Measurements from ENCODE around the gene DCAF10.
"Not testable (repeated sequence)": the region's sequence is repeated elsewhere in the genome, so short reads cannot be mapped to it uniquely, and the experiment has no call there.

Gene DCAF10

DNA sequence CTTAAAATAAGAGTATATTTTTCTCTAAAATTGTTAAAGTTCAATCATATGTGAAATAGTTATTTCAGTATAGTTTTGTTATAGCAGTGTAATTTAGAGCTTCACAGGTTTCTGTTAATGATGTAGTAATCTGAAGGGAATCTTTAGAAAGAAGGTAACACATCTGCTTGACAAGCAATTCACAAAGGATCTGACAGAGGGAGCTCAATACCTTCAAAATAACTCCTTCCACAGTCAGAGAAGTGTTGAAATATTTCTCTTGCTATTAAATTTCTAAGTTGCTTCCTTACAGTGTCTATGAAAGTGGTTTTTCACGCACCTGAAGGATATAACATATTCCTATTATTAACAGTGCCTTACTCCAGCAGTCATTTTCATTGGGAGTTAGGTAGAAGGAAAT is 58.4 kb downstream of the DCAF10 start:
- Histone ChIP-seq H3K27ac (ENCODE audit: low read length) (no peak overlapping the region), H3K9me3 (ENCODE audit: control insufficient read depth in 2 of 2, low read length in 2 of 2) (no peaks in the 10 kb centered on the region), H3K27me3 (ENCODE audit: control insufficient read depth in 1 of 2, insufficient read depth in 2 of 2, low read length in 2 of 2) (no peaks in the 10 kb centered on the region), H3K4me1 (ENCODE audit: control insufficient read depth, insufficient read depth, low read length) (no peaks in the 10 kb centered on the region), H3K9ac (ENCODE audit: low read length in 2 of 2) (no peak overlapping the region), H3K4me3 (ENCODE audit: low read length in 2 of 2) (no peak overlapping the region), H3K36me3 (ENCODE audit: control insufficient read depth in 2 of 2, insufficient read depth in 2 of 2, low read length in 2 of 2) (peaks cover 23 to 30% of the 10 kb centered on the region in 2 donors)

DNA sequence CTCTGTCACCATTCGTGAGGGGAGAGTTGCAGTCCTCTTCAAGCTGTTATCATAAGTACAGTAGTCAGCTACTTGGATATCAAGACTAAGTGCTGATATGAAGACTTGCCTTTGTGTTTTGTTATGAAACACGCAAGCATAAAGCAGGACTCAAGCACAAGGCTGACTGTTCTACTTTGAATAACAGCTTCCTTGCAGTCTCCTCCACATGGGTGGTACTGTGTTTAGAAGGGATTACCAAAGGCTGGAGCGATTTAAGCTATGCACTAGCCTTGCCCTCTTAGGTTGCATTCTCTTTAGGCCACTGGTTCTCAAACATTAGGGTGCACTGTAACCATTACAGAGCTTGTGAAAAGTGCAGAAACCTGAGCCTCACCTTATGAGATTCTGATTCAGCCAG is 61.9 kb downstream of the DCAF10 start:
- H3K4me1 ChIP-seq (ENCODE audit: control insufficient read depth, insufficient read depth, low read length) = no peaks in the 10 kb centered on the region
- no peaks in the 10 kb centered on the region for H3K27me3 ChIP-seq (ENCODE audit: control insufficient read depth in 1 of 2, insufficient read depth in 2 of 2, low read length in 2 of 2)
- H3K9ac ChIP-seq (ENCODE audit: low read length in 2 of 2) = no peak overlapping the region
- peaks cover 20 to 27% of the 10 kb centered on the region in 2 donors for H3K36me3 ChIP-seq (ENCODE audit: control insufficient read depth in 2 of 2, insufficient read depth in 2 of 2, low read length in 2 of 2)
- H3K27ac ChIP-seq (ENCODE audit: low read length) = no peak overlapping the region
- no peak overlapping the region for H3K4me3 ChIP-seq (ENCODE audit: low read length in 2 of 2)
- no peaks in the 10 kb centered on the region for H3K9me3 ChIP-seq (ENCODE audit: control insufficient read depth in 2 of 2, low read length in 2 of 2)

DNA sequence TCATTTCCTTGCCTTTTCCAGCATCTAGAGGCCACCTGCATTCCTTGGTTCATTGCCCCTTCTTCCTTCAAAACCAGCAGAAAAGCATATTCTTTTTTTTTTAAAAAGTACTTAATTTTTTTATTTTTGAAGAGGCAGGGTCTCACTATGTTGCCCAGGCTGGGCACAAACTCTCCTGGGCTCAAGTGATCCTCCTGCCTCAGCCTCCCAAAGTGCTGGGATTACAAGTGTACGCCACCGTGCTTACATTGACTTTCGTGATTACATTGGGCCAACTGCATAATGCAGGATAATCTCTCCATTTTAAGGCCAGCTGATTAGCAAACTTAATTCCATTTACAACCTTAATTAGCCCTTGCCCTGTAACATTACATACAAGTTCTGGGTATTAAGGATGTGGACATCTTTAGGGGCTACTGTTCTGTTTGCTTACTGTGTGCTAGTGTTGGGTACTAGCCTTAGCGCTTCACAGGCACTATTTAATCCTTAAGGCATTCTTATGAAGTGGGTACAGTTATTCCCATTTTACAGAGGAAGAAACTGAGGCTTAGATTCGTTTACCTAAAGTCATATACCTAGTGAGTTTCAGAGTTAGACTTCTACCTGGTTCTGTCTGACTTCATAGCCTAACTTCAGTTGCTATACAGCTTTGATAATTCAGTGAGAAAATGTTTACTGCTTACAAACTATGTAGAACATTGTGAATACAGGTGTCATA is 69.6 kb downstream of the DCAF10 start:
- H3K9me3 ChIP-seq (ENCODE audit: control insufficient read depth in 2 of 2, low read length in 2 of 2) = no peaks in the 10 kb centered on the region
- no peak overlapping the region for H3K27ac ChIP-seq (ENCODE audit: low read length)
- no peaks in the 10 kb centered on the region for H3K36me3 ChIP-seq (ENCODE audit: control insufficient read depth in 2 of 2, insufficient read depth in 2 of 2, low read length in 2 of 2)
- H3K9ac ChIP-seq (ENCODE audit: low read length in 2 of 2) = no peak overlapping the region
- H3K27me3 ChIP-seq (ENCODE audit: control insufficient read depth in 1 of 2, insufficient read depth in 2 of 2, low read length in 2 of 2) = no peaks in the 10 kb centered on the region
- H3K4me3 ChIP-seq (ENCODE audit: low read length in 2 of 2) = no peak overlapping the region
- no peaks in the 10 kb centered on the region for H3K4me1 ChIP-seq (ENCODE audit: control insufficient read depth, insufficient read depth, low read length)

DNA sequence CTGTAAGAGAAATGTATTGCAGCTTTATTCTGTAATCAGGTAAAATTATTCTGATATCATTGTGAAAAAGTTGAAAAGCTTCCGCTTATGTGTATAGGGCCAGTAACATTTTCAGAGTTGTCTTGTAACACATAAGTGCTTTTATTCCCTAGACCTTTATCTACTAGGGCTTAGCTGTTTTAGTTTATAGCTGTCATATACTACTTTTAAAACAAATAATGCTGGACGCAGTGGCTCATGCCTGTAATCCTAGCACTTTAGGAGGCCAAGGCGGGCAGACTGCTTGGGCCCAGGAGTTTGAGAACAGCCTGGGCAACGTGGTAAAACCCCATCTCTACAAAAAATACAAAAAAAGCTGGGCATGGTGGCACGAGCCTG is 70.2 kb downstream of the DCAF10 start:
- Histone ChIP-seq H3K9ac (ENCODE audit: low read length in 2 of 2) (no peak overlapping the region), H3K36me3 (ENCODE audit: control insufficient read depth in 2 of 2, insufficient read depth in 2 of 2, low read length in 2 of 2) (no peaks in the 10 kb centered on the region)

DNA sequence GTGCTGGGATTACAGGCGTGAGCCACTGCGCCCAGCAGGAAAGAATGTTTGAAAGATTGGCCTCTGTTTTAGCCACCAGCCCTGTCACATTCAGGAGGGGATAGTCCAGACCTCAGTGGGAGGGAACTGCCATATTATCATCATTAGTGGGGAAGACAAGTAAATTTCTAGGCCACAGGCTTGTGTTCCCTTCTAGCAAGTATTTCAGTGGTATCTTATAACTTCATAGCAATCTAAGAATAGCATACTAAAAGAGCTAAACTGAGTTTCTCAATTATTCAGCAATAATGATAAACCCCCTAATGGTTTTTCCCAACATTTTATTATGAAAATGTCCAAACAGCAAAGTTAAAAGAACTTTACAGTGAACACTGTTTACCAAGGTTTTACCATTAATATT is 73.4 kb downstream of the DCAF10 start:
- H3K27me3 ChIP-seq (ENCODE audit: control insufficient read depth in 1 of 2, insufficient read depth in 2 of 2, low read length in 2 of 2) = no peaks in the 10 kb centered on the region
- peaks cover 3 to 6% of the 10 kb centered on the region in 2 donors for H3K36me3 ChIP-seq (ENCODE audit: control insufficient read depth in 2 of 2, insufficient read depth in 2 of 2, low read length in 2 of 2)
- H3K4me1 ChIP-seq (ENCODE audit: control insufficient read depth, insufficient read depth, low read length) = no peaks in the 10 kb centered on the region
- H3K27ac ChIP-seq (ENCODE audit: low read length) = no peak overlapping the region
- H3K9me3 ChIP-seq (ENCODE audit: control insufficient read depth in 2 of 2, low read length in 2 of 2) = no peaks in the 10 kb centered on the region
- H3K9ac ChIP-seq (ENCODE audit: low read length in 2 of 2) = no peak overlapping the region
- no peak overlapping the region for H3K4me3 ChIP-seq (ENCODE audit: low read length in 2 of 2)

More for the DNA sequence above, 70.2 kb downstream of the DCAF10 start:
- no peaks in the 10 kb centered on the region for H3K4me1 ChIP-seq (ENCODE audit: control insufficient read depth, insufficient read depth, low read length)
- H3K9me3 ChIP-seq (ENCODE audit: control insufficient read depth in 2 of 2, low read length in 2 of 2) = no peaks in the 10 kb centered on the region
- no peaks in the 10 kb centered on the region for H3K27me3 ChIP-seq (ENCODE audit: control insufficient read depth in 1 of 2, insufficient read depth in 2 of 2, low read length in 2 of 2)
- no peak overlapping the region for H3K27ac ChIP-seq (ENCODE audit: low read length)
- no peak overlapping the region for H3K4me3 ChIP-seq (ENCODE audit: low read length in 2 of 2)

DNA sequence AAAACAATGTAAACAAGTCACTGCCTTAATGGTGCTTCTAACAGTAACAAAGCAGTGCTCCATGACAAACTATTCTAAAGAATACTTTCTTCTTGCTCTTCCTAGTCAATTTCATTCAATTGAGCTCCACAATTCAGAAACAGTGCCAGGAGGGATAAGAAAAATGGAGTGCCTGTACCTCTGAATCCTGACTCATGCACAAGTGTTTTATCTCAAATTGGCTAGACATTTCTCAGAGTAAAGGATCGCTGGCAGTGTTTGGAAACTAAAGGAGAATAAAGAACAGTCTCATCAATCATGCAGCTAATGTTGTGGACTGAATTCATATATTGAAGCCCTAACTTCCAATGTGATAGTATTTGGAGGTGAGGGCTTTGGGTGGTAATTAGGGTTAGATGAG is 75.8 kb downstream of the DCAF10 start:
- Histone ChIP-seq H3K27me3 (ENCODE audit: control insufficient read depth in 1 of 2, insufficient read depth in 2 of 2, low read length in 2 of 2) (no peaks in the 10 kb centered on the region), H3K4me1 (ENCODE audit: control insufficient read depth, insufficient read depth, low read length) (no peaks in the 10 kb centered on the region), H3K27ac (ENCODE audit: low read length) (no peak overlapping the region), H3K9me3 (ENCODE audit: control insufficient read depth in 2 of 2, low read length in 2 of 2) (no peaks in the 10 kb centered on the region), H3K4me3 (ENCODE audit: low read length in 2 of 2) (no peak overlapping the region), H3K9ac (ENCODE audit: low read length in 2 of 2) (no peak overlapping the region), H3K36me3 (ENCODE audit: control insufficient read depth in 2 of 2, insufficient read depth in 2 of 2, low read length in 2 of 2) (peaks cover 7 to 8% of the 10 kb centered on the region in 2 donors)

DNA sequence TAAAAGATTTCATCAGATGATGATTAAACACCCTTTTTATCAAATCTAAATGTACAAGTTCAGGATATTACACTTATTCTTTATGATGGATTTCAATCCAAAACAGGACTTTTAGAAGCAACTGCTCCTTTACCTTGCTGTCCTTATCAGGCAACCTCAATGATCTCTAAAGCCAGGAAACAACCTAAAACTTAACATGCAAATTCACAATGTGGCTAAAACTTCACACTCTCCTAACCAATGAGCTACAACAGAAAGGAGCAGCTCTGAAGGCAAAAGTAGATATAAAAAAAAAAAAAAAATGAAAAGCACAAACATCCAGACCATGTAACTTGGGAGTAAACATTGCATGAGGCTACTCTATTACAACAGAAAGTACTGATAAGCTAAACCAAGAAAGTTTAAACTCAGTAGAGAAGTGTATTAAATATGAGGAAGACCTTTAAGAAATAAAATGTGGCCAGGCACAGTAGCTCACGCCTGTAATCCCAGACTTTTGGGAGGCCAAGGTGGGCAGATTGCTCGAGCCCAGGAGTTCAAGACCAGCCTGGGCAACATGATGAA is 80.4 kb downstream of the DCAF10 start:
- H3K4me1 ChIP-seq (ENCODE audit: control insufficient read depth, insufficient read depth, low read length) = no peaks in the 10 kb centered on the region
- H3K27me3 ChIP-seq (ENCODE audit: control insufficient read depth in 1 of 2, insufficient read depth in 2 of 2, low read length in 2 of 2) = no peaks in the 10 kb centered on the region
- H3K36me3 ChIP-seq (ENCODE audit: control insufficient read depth in 2 of 2, insufficient read depth in 2 of 2, low read length in 2 of 2) = peaks cover 7 to 8% of the 10 kb centered on the region in 2 donors
- no peak overlapping the region for H3K9ac ChIP-seq (ENCODE audit: low read length in 2 of 2)
- no peak overlapping the region for H3K27ac ChIP-seq (ENCODE audit: low read length)
- no peak overlapping the region for H3K4me3 ChIP-seq (ENCODE audit: low read length in 2 of 2)
- H3K9me3 ChIP-seq (ENCODE audit: control insufficient read depth in 2 of 2, low read length in 2 of 2) = no peaks in the 10 kb centered on the region

DNA sequence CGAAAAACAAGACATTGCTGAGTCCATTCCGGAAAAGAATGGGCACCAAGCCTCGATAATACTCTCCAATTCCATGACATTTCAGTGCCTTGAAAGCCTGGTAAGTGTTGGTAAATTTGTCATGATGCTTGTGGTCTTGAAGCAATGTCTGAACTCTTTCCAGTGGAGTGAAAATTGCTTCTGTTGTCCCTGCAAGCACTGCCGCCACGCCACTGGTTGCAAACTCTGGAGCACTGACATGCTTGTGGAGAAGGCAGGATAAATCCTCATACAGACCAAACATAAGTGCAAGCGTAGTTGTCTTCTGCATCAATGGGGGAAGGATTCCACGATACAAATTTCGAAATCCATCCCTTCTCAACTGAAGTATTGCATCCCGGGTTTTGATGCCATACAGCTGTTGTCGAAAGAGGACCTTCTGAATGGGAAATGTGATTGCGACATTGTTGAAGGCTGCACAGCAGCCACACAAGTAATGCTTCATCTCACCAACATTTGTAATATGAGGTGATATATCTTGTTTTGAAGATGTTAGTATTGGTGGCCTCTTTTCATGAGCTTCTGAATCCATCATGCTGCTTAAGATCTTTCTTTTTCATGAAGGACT is 87.5 kb downstream of the DCAF10 start:
- not testable (repeated sequence) for H3K9me3 ChIP-seq (ENCODE audit: control insufficient read depth in 2 of 2, low read length in 2 of 2); H3K36me3 ChIP-seq (ENCODE audit: control insufficient read depth in 2 of 2, insufficient read depth in 2 of 2, low read length in 2 of 2); H3K27me3 ChIP-seq (ENCODE audit: control insufficient read depth in 1 of 2, insufficient read depth in 2 of 2, low read length in 2 of 2); H3K27ac ChIP-seq (ENCODE audit: low read length); H3K4me1 ChIP-seq (ENCODE audit: control insufficient read depth, insufficient read depth, low read length); H3K4me3 ChIP-seq (ENCODE audit: low read length in 2 of 2); H3K9ac ChIP-seq (ENCODE audit: low read length in 2 of 2)

DNA sequence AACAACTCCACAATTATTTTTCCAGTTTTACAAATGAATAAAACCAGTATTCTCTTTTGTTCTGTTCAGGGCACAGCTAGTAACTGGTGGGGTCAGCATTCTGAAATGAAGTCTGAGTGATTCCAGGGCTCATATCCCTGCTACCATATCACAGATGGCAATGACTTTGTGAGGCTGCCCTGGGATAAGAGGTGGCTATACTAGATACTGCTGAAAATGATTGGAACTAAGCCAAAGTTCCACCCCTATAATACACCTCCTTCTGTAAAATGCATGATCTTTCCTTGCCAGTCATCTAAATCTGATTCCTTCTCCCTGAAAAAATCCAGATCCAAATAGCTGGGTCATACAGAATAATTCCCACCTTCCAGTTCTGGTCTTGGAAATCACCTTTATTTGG is 88.9 kb downstream of the DCAF10 start:
- no peaks in the 10 kb centered on the region for H3K4me1 ChIP-seq (ENCODE audit: control insufficient read depth, insufficient read depth, low read length)
- no peak overlapping the region for H3K4me3 ChIP-seq (ENCODE audit: low read length in 2 of 2)
- no peak overlapping the region for H3K9ac ChIP-seq (ENCODE audit: low read length in 2 of 2)
- no peak overlapping the region for H3K27ac ChIP-seq (ENCODE audit: low read length)
- H3K36me3 ChIP-seq (ENCODE audit: control insufficient read depth in 2 of 2, insufficient read depth in 2 of 2, low read length in 2 of 2) = peaks cover 12 to 15% of the 10 kb centered on the region in 2 donors
- no peaks in the 10 kb centered on the region for H3K9me3 ChIP-seq (ENCODE audit: control insufficient read depth in 2 of 2, low read length in 2 of 2)
- H3K27me3 ChIP-seq (ENCODE audit: control insufficient read depth in 1 of 2, insufficient read depth in 2 of 2, low read length in 2 of 2) = no peaks in the 10 kb centered on the region

DNA sequence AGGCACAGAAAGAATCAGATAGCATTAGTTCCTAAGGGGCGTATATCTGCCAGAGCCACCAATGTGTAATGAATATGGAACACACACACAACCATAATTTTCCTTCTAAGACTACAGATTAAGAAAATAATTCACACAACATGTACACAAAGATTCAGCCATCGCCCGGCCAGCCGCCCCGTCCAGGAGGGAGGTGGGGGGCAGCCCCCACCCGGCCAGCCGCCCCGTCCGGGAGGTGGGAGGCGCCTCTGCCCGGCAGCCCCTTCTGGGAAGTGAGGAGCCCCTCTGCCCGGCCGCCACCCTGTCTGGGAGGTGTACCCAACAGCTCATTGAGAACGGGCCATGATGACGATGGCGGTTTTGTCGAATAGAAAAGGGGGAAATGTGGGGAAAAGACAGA is 90.4 kb downstream of the DCAF10 start:
- not testable (repeated sequence) for H3K4me3 ChIP-seq (ENCODE audit: low read length in 2 of 2); H3K27ac ChIP-seq (ENCODE audit: low read length); H3K9ac ChIP-seq (ENCODE audit: low read length in 2 of 2); H3K9me3 ChIP-seq (ENCODE audit: control insufficient read depth in 2 of 2, low read length in 2 of 2); H3K27me3 ChIP-seq (ENCODE audit: control insufficient read depth in 1 of 2, insufficient read depth in 2 of 2, low read length in 2 of 2); H3K4me1 ChIP-seq (ENCODE audit: control insufficient read depth, insufficient read depth, low read length)
- H3K36me3 ChIP-seq (ENCODE audit: control insufficient read depth in 2 of 2, insufficient read depth in 2 of 2, low read length in 2 of 2) = peaks cover 16 to 20% of the 10 kb centered on the region in 2 donors

DNA sequence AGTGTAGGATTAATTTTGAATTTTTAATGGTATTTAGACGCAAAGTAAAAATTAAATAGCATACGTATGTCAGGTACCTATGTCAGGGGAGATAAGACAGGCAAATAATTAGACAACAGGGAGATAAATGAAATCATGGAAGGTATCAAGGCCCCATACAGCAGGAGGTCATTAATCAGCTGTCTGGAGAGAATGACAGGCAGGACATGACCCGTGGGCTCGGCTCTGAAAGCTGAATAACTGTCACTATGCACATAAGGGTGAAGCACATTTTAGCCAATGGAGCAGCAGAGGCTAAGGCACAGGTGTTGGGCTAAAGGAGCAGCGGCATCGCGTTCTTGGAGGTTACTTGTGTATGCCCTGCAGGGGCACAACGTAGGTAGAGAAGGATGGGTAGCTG is 91.5 kb downstream of the DCAF10 start:
- no peaks in the 10 kb centered on the region for H3K9me3 ChIP-seq (ENCODE audit: control insufficient read depth in 2 of 2, low read length in 2 of 2)
- no peak overlapping the region for H3K9ac ChIP-seq (ENCODE audit: low read length in 2 of 2)
- peaks cover 20 to 23% of the 10 kb centered on the region in 2 donors for H3K36me3 ChIP-seq (ENCODE audit: control insufficient read depth in 2 of 2, insufficient read depth in 2 of 2, low read length in 2 of 2)
- no peaks in the 10 kb centered on the region for H3K4me1 ChIP-seq (ENCODE audit: control insufficient read depth, insufficient read depth, low read length)
- H3K27me3 ChIP-seq (ENCODE audit: control insufficient read depth in 1 of 2, insufficient read depth in 2 of 2, low read length in 2 of 2) = no peaks in the 10 kb centered on the region
- no peak overlapping the region for H3K4me3 ChIP-seq (ENCODE audit: low read length in 2 of 2)
- no peak overlapping the region for H3K27ac ChIP-seq (ENCODE audit: low read length)
